ENCODE measurements around the gene CHMP4A.
"Not testable (repeated sequence)": the region's sequence is repeated elsewhere in the genome, so short reads cannot be mapped to it uniquely, and the experiment has no call there.

Gene CHMP4A

DNA sequence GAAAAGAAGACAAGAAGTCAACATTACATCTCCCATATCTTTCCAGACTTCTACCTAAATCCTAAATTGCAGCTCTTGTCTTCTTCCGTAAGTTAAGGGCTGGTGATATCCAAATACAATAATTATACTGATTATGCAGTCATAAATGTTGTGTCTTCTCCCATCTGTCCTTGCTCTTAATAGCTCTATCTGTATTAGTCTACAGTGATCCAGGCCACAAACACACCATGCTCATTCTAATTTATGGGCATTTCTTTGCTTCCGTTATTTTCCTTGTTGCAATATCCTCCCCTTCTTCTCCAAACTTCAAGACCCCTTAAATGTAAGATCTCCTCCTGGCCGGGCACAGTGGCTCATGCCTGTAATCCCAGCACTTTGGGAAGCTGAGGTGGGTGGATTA, 6.2 kb upstream of the CHMP4A start:
- DNase-seq, result no peak

DNA sequence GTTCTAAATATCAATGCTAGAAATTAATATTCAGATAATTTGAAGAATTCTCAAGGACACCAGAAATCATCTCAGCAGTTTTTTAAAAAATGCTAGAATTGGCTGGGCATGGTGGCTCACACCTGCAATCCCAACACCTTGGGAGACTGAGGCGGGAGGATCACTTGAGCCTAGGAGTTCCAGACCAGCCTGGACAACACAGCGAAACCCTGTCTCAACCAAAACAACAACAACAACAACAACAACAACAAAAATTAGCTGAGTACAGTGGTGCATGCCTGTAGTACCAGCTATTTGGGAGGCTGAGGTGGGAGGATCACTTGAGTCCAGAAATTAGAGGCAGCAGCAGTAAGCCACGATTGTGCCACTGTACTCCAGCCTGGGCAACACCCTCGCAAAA, 5.8 kb upstream of the CHMP4A start:
- DNase-seq, result no peak

- not testable (repeated sequence) for DNase-seq
Observed at GRCh38 chr14:24216876-24217275, 3.6 kb upstream of the CHMP4A start.

DNA sequence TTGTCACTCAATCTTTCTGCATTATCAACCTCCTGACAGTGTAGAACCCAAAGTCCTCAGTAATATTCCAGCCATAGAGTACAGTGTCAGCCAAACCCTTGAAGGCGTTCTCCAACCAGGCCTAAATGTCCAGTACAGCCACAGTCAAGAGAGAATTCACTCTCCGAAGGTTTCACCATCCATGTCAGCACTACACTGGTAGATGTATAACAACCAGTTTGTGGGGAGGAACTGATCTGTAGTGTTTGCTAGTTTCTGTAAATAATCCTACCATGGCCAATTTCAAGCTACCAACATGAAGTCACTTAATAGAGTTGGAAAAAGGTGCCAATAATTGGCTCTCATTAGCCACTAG, 3.0 kb upstream of the CHMP4A start:
- no peak for DNase-seq

DNA sequence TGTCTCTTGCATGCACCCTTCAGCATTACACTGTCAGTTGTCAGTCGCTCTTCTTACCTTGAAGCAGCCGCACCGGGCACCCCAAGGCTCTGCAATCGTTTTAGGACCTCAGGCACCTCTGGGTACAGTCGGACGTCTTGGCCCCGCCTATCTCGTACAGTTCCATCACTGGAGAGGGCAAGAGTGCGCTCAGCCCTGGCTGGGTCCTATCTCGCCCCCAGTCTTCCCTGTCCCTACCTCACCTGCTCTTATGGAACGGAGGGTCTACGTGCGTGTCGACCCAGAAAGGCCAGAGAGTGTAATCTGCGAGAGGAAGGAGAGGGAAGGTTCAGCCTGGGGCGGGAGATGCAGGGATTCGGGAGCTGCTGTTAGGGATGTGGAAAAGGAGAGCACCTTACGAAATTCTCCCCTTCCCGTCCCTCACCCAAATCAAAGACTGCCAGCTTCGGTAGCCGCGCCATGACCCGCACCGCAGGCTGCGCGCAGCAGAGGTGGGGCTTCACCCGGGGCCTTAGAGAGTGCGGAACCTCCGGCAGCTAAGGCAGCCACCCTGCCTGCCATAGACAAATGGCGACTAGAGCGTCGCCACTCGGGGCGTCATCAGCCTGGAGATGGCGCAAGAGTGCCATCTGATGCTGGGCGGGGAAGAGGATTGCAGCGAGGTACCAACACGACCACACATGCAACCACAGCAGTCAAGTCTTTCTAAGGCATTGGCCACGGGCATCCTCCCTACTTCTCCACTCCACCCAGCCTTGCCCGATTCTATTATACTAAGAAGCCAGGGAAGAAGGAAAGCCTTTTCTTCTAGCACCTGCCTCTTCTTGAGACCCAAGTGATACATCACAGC, 2.4 kb upstream of the CHMP4A start, which contains the start of gene MDP1:
TSS of gene MDP1 (minus strand) at position 572 of the 850 bp plus-strand sequence. CDS start at position 461, 111 bp downstream.
- DNase-seq, result peak; percentile 93

DNA sequence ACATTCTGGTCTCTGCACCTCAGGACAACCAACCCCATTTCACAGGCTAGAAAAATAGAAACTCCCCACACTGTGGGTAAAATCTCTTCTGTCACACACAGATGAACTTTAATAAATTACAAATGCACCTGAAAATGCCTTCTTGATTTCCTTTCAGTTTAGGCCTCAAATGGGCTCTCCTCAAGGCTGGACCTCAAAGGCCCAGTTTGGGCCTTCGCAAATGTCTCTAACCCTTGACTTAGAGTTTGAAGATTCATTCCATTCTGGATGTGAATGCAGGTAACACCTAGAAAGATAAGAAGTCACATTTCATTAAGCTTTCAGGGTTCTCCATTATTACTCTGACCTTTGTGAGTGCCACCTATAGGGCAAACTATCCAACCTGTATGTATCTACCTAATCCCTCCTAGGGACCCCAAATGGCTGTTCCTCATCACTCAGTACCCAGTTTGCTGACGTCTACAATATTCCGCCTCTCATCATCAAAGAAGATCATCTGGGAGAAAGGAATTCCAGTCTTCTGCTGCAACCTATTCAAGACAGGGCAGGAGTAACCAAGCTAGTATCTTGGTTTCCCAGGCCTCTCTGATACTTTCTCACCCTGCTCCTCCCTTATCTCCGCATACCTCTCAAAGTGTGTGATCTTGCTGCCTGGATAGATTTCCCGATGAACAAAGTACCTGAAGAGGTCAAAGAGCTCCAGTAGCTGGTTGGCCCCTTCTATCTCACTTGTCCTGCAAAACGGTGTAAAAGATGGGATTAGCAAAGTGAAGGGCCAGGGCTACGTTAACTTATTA, 776 bp upstream of the CHMP4A start:
- DNase-seq, result no peak

GRCh38 chr14:24211311-24211710, 2.0 kb downstream of the CHMP4A start:
- DNase-seq, result no peak

DNA sequence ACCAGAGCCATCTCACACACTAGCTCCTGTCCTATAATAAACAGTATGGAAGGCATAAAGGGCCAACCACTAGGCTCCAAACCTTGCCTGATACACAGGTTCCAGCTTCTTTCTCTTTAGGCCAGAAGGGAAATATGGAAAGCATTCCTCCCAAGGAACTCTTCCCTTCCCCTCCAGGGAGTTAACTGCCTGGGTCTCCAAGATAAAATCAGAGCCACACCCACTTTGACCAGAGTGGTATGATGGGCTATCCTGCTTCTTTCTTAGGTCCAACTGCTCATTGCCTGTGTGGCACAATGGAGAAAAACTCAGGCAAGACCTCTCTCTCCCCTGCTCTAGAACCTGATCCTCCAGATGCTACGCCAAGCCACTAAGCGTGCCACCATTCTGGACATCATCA, 5.7 kb downstream of the CHMP4A start:
- DNase-seq, result no peak

- no peak for DNase-seq
Observed at GRCh38 chr14:24207104-24207551, 6.2 kb downstream of the CHMP4A start.

- DNase-seq, result no peak
Observed at GRCh38 chr14:24206260-24207103, 6.8 kb downstream of the CHMP4A start.

GRCh38 chr14:24204163-24205146, 8.8 kb downstream of the CHMP4A start:
- DNase-seq, result no peak

DNA sequence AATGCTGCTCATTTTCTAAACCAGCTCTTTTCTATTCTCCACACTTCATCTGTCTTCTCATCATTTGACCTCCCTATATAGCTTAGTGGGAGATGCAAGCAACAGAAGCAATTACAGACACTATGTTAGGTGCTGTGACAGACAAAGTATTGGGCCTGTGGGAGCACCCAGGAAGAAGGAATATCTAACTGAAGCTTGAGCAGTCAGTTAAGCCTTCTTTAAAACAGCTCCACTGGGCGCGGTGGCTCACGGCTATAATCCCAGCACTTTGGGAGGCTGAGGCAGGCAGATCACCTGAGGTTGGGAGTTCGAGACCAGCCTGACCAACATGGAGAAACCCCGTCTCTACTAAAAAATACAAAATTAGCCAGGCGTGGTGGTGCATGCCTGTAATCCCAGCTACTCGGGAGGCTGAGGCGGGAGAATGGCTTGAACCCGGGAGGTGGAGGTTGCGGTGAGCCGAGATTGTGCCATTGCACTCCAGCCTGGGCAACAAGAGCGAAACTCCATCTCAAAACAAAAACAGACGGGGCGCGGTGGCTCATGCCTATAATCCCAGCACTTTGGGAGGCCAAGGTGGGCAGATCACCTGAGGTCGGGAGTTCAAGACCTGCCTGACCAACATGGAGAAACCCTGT, 9.9 kb downstream of the CHMP4A start:
- DNase-seq, result not testable (repeated sequence)

GRCh38 chr14:24202538-24202937, 10.8 kb downstream of the CHMP4A start:
- not testable (repeated sequence) for DNase-seq

DNA sequence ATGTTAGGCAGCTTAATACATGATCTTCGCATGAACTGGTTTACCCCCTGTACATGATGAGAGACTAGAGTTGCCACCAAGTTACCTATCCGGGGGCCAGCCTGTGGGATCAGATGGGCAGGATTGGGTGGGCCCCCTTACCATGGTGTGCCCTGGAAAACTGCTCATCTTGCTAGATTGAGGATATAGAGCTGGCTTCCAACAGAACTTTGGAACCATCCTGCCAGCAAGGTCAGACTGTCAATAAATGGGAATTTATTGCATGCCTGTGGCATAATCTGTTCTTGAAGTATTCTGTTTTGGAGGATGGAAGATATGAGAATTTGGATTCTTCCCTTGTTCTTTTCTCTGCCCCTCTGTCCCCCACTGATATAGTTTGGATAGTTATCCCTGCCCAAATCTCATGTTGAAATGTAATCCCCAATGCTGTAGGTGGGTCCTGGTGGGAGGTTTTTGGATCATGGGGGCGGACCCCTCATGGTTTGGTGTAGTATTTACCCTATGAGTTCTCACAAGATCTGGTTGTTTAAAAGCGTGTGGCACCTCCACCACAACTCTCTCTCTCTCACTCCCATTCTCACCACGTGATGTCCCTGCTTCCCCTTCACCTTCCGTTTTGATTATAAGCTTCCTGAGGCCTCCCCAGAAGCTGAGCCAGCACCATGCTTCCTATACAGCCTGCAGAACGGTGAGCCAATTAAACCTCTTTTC, 14.3 kb downstream of the CHMP4A start:
- DNase-seq, result no peak

DNA sequence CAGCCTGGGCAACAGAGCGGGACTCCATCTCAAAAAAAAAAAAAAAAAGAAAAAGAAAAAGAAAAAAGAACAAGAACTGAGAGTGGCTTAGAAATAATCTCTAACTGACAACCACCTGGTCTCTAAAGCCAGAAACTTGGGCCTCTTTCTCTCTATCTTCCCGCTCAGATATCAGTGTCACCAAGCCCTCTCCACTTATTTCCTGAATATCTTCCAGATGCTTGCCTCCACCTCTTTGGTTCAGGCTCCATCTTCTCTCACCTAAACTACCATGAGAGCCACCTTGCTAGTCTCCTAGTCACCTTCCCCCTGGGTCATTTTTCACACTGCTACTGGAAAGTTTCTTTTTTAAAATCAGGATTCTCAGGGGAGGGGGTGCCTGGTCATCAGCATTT, 16.2 kb downstream of the CHMP4A start:
- no peak for DNase-seq

DNA sequence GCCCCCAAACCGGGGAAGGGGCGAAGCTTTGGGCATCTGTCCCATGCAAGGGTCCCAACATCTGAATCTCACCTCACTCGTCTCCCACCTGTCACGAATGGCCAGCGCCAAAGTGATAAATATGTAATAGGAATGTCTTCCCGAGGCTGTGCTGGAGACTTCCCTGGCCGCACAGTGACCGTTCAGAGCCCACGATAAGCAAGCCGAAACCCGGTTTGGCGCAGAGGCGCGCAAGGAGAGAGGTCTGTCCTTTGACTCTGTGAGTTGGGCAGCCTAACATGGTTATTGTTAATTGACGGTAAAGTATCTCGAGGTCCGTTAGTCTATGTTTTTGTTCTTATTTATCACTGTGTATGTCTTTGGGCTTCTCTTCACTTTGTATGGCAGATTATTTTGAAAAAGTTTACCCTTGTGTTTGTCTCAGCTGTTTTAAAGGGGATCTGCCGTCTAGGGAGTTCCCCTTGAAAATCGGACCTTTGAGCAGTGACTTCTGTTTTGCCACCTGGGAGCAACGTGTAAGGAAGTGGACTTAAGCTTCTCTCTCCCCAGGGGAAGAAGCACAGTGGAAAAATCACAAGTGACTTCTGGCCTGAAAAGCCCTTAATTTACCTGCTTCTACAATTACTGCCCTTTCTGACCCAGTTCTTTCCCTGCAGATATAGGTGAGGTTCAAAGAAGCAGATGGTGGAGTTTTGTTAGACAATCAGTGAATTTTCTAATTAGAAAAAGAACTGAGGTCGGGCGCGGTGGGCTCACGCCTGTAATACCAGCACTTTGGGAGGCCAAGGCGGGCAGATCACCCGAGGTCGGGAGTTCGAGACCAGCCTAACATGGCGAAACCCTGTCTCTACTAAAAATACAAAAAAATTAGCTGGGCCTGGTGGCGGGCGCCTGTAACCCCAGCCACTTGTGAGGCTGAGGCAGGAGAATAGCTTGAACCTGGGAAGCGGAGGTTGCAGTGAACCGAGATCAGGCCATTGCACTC, 16.9 kb downstream of the CHMP4A start:
- DNase-seq, result no peak

- DNase-seq, result peak; percentile 98
Observed at GRCh38 chr14:24195186-24196070, 17.9 kb downstream of the CHMP4A start, which contains the start of gene TM9SF1. Gene TM9SF1, minus strand, starts transcription at chr14:24195441. Its CDS starts 422 bp downstream, at chr14:24195019.

GRCh38 chr14:24194873-24195185, 18.5 kb downstream of the CHMP4A start:
- no peak for DNase-seq
